B cell (primary cell): ENCODE data around the gene SLC32A1.

Experiments used
- EZH2 ChIP-seq: IDR thresholded peaks from 2 replicates; pipeline ENCODE4 v1.6.1; 2012; ENCODE audit warnings: borderline replicate concordance, low read depth, mild to moderate bottlenecking, moderate library complexity, low read length; ENCODE audit not compliant: insufficient read depth, poor library complexity, severe bottlenecking
- TF ChIP-seq, protein P1 (sequence below): fragments of 200-600 bp; IDR thresholded peaks from one replicate; pipeline ENCODE4 v1.8.0; 2022; ENCODE audit warnings: antibody characterized with exemption, mild to moderate bottlenecking

DNA sequence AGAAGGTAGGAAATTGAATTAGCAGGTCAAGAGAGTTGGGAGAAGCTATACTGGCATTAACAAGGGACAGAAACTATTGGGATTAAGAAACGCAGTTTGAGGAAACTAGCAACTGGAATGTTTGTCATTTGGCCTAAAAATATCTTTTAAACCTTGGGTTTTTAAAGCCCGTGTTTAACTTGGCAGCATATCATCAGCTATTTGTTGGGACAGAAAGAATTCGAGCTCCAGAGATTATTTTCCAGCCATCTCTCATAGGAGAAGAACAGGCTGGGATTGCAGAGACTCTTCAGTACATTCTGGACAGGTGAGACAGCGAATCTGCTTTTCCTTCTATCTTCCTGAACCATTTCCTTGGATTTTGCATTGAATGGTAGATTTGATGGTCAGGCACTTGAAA lies 41.8 kb downstream of the SLC32A1 start:
- TF ChIP-seq, protein P1, sequence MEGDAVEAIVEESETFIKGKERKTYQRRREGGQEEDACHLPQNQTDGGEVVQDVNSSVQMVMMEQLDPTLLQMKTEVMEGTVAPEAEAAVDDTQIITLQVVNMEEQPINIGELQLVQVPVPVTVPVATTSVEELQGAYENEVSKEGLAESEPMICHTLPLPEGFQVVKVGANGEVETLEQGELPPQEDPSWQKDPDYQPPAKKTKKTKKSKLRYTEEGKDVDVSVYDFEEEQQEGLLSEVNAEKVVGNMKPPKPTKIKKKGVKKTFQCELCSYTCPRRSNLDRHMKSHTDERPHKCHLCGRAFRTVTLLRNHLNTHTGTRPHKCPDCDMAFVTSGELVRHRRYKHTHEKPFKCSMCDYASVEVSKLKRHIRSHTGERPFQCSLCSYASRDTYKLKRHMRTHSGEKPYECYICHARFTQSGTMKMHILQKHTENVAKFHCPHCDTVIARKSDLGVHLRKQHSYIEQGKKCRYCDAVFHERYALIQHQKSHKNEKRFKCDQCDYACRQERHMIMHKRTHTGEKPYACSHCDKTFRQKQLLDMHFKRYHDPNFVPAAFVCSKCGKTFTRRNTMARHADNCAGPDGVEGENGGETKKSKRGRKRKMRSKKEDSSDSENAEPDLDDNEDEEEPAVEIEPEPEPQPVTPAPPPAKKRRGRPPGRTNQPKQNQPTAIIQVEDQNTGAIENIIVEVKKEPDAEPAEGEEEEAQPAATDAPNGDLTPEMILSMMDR: no peak
- TF ChIP-seq EZH2: no peak
